SK-N-SH (cell line): ENCODE results near the gene LAMB1. TPM values are rescaled to one million over a fixed set of nuclear protein-coding genes. Genes with fewer than 3 reads are reported as not detected.

Source experiments
- CTCF ChIA-PET: fragments of 300-600, 350-600 bp; formaldehyde crosslinking; extraction: SDS; loops from one replicate; lab custom pipeline; 2021; lab: Yijun Ruan, JAX
- POLR2A ChIA-PET: fragments of 350-600 bp; sonication (Branson Sonifier 250); formaldehyde crosslinking; extraction: SDS; loops from one replicate; lab custom pipeline; 2020; ENCODE audit warnings: antibody characterized with exemption, inconsistent platforms; lab: Yijun Ruan, JAX
- DNase-seq: peaks from one replicate; pipeline ENCODE4 v3.0.0; 2012
- H2AFZ ChIP-seq: fragments of 200-600 bp; sonication (generic); 2 replicates; pipeline ENCODE4 v1.8.1; 2016; ENCODE audit warnings: antibody characterized with exemption, mild to moderate bottlenecking, low read depth
- H3F3A ChIP-seq: fragments of 200-600 bp; sonication (generic); replicated peaks from 2 replicates; pipeline ENCODE3; 2016; ENCODE audit warnings: antibody characterized with exemption, mild to moderate bottlenecking; ENCODE audit not compliant: insufficient read depth
- H3K27ac ChIP-seq, 2 experiments: fragments of 200-500 bp in 1 of 2; fragments of 200-600 bp in 1 of 2; sonication (Bioruptor generic) in 1 of 2; sonication (generic), shearing (Covaris generic) in 1 of 2; 2 replicates each; pipeline versions ENCODE4 v1.5.1 to v1.6.1; 2014 to 2016; ENCODE audit warnings: low read depth in 2 of 2, inconsistent platforms in 1 of 2, low read length in 1 of 2, mild to moderate bottlenecking in 1 of 2, mixed read lengths in 1 of 2
- H3K27me3 ChIP-seq: fragments of 200-600 bp; sonication (generic), shearing (Covaris generic); 2 replicates; pipeline ENCODE4 v1.6.1; 2016; ENCODE audit warnings: mixed run types; ENCODE audit not compliant: insufficient read depth
- H3K36me3 ChIP-seq, 2 experiments: fragments of 200-500 bp in 1 of 2; fragments of 200-600 bp in 1 of 2; sonication (Bioruptor generic) in 1 of 2; sonication (generic) in 1 of 2; replicated peaks in 1 of 2; 2 replicates each; pipeline versions ENCODE3 to v1.5.1; 2014 to 2016; ENCODE audit warnings: low read length in 1 of 2, mild to moderate bottlenecking in 1 of 2; ENCODE audit not compliant: insufficient read depth in 2 of 2, control insufficient read depth in 1 of 2
- H3K4me1 ChIP-seq, 2 experiments: fragments of 200-500 bp in 1 of 2; fragments of 200-600 bp in 1 of 2; sonication (Bioruptor generic) in 1 of 2; sonication (generic), shearing (Covaris generic) in 1 of 2; 2 replicates each; pipeline versions ENCODE4 v1.5.1 to v1.6.1; 2014 to 2016; ENCODE audit warnings: low read depth in 1 of 2, low read length in 1 of 2, mixed run types in 1 of 2; ENCODE audit not compliant: insufficient read depth in 2 of 2, control insufficient read depth in 1 of 2
- H3K4me2 ChIP-seq: fragments of 200-600 bp; sonication (generic), shearing (Covaris generic); 2 replicates; pipeline ENCODE4 v1.6.1; 2017; ENCODE audit warnings: mixed run types
- H3K4me3 ChIP-seq, 2 experiments: fragments of 200-500 bp in 1 of 2; fragments of 200-600 bp in 1 of 2; sonication (Bioruptor generic) in 1 of 2; sonication (generic), shearing (Covaris generic) in 1 of 2; 2 replicates each; pipeline versions ENCODE4 v1.5.1 to v1.8.1; 2014 to 2016; ENCODE audit warnings: low read depth in 2 of 2, inconsistent platforms in 1 of 2, low read length in 1 of 2, mild to moderate bottlenecking in 1 of 2, mixed read lengths in 1 of 2, moderate library complexity in 1 of 2
- H3K79me2 ChIP-seq: fragments of 200-600 bp; sonication (generic); 2 replicates; pipeline ENCODE4 v1.8.1; 2017; ENCODE audit warnings: mild to moderate bottlenecking; ENCODE audit not compliant: insufficient read depth
- H3K9ac ChIP-seq: fragments of 200-600 bp; sonication (generic); 2 replicates; pipeline ENCODE4 v1.6.1; 2017; ENCODE audit warnings: mixed run types
- H3K9me2 ChIP-seq: fragments of 200-600 bp; sonication (generic); 2 replicates; pipeline ENCODE4 v1.6.1; 2017; ENCODE audit warnings: mixed run types
- H3K9me3 ChIP-seq: fragments of 200-600 bp; sonication (generic); 2 replicates; pipeline ENCODE4 v1.6.1; 2017; ENCODE audit warnings: mixed run types, mild to moderate bottlenecking, moderate library complexity
- H4K20me1 ChIP-seq: fragments of 200-600 bp; sonication (generic); 2 replicates; pipeline ENCODE4 v1.6.1; 2017; ENCODE audit warnings: mild to moderate bottlenecking, mixed run types; ENCODE audit not compliant: insufficient read depth
- CTCF ChIP-seq: fragments of 200-600 bp; sonication (generic); IDR thresholded peaks from 2 replicates; pipeline ENCODE4 v1.6.1; 2017; ENCODE audit warnings: antibody characterized with exemption, mild to moderate bottlenecking, moderate library complexity
- EZH2phosphoT487 ChIP-seq: fragments of 200-600 bp; sonication (generic); IDR thresholded peaks from 2 replicates; pipeline ENCODE4 v1.6.1; 2017; ENCODE audit warnings: low read depth, mixed run types, mild to moderate bottlenecking, antibody characterized with exemption, moderate library complexity, borderline replicate concordance
- IRF3 ChIP-seq: fragments of 150-350 bp; IDR thresholded peaks from 2 replicates; pipeline ENCODE4 v1.6.1; 2016; ENCODE audit warnings: mild to moderate bottlenecking, low read depth, low read length
- MEF2A ChIP-seq: IDR thresholded peaks from 2 replicates; pipeline ENCODE4 v1.4.0; 2012; ENCODE audit warnings: low read depth, borderline replicate concordance
- MXI1 ChIP-seq: IDR thresholded peaks from 2 replicates; pipeline ENCODE4 v1.6.1; 2012; ENCODE audit warnings: mild to moderate bottlenecking, low read depth, low read length, improper control_type of control experiment
- NRF1 ChIP-seq: IDR thresholded peaks from 2 replicates; pipeline ENCODE4 v1.6.1; 2012; ENCODE audit warnings: low read depth, mild to moderate bottlenecking, low read length
- POLR2AphosphoS5 ChIP-seq: IDR thresholded peaks from 2 replicates; pipeline ENCODE4 v1.6.1; 2012; ENCODE audit warnings: low read depth, low read length
- RAD21 ChIP-seq: IDR thresholded peaks from 2 replicates; pipeline ENCODE4 v1.6.1; 2012; ENCODE audit warnings: mild to moderate bottlenecking, low read length
- REST ChIP-seq: IDR thresholded peaks from 2 replicates; pipeline ENCODE4 v1.6.1; 2012; ENCODE audit warnings: mild to moderate bottlenecking, low read depth, low read length, moderate library complexity
- RFX5 ChIP-seq: IDR thresholded peaks from 2 replicates; pipeline ENCODE4 v1.6.1; 2012; ENCODE audit warnings: mild to moderate bottlenecking, improper control_type of control experiment, low read length
- TCF12 ChIP-seq: IDR thresholded peaks from 2 replicates; pipeline ENCODE4 v1.4.0; 2012
- WGBS: methylation state at CpG from one replicate; pipeline ENCODE4 v1.1.6; 2017; ENCODE audit warnings: low lambda C conversion rate; 5-methylcytosine and 5-hydroxymethylcytosine counted together
- polyA plus RNA-seq, 3 experiments: library from polyadenylated mRNA; depleted of rRNA; stranded (reverse); fragments of >200 nt; gene quantifications; 2 replicates each; pipeline ENCODE4 v1.2.3, GENCODE V29; 2012

LAMB1 gene
- polyA plus RNA-seq, 1 of the 3 experiments (the other 2 are of a cell fraction): 435 TPM

GRCh38 chr7:108024538-108024937 lies 21.6 kb upstream of the LAMB1 start:
- no peak for DNase-seq

More at GRCh38 chr7:108024538-108024937, 21.6 kb upstream of the LAMB1 start:
- Histone ChIP-seq H3F3A (peaks cover 34% of the 10 kb centered on the region), H3K27ac (no peak overlapping the region), H3K36me3 (no peaks in the 10 kb centered on the region), H3K27me3 (no peaks in the 10 kb centered on the region), H4K20me1 (no peaks in the 10 kb centered on the region), H3K9me3 (no peaks in the 10 kb centered on the region), H2AFZ (no peak overlapping the region), H3K4me2 (no peak overlapping the region), H3K9me2 (no peaks in the 10 kb centered on the region), H3K4me3 (no peak overlapping the region), H3K9ac (no peak overlapping the region), H3K79me2 (no peaks in the 10 kb centered on the region), H3K4me1 (peaks cover 0 to 16% of the 10 kb centered on the region in 2 experiments; a peak in 3 of 4 replicates)
- CTCF ChIA-PET: interaction anchor here (1.3 to 2.3 kb wide), 3 partner anchors 8 to 473 kb away, joined by 3 to 12 read pairs (median 4); no protein-coding TSS in a partner anchor
- TF ChIP-seq NRF1: no peak
- TF ChIP-seq MXI1: no peak
- no peak for TF ChIP-seq CTCF
- no peak for TF ChIP-seq EZH2phosphoT487
- no peak for TF ChIP-seq REST
- no peak for TF ChIP-seq IRF3
- TF ChIP-seq RFX5: no peak
- TF ChIP-seq POLR2AphosphoS5: no peak
- no peak for TF ChIP-seq TCF12
- TF ChIP-seq RAD21: no peak
- TF ChIP-seq MEF2A: no peak
- POLR2A ChIA-PET: no interaction called here
- 90% methylated on average over 6 of the region's 6 CpGs for whole genome bisulfite sequencing
